Measurements from ENCODE around the gene PPEF2.

PPEF2 gene

DNA sequence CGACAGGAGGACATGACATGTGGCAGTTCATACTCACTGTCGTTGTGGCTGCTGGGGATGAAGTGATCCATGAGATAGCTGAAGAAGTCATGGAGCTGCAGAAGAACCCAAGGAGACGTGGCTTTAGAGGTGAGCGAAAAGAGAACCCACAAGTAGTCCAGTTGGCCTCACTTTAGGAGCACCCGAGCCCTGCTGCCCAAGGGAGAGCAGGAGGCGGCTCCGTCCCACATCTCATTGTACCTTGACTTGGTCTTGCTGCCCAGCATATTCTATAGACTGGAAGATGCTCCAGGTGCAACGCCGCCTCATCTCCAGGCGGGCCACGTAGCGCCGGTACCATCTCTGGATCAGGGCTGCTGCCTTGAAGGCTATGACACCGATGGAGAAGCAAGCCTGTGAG lies 10.6 kb downstream of the PPEF2 start:
- no peak for DNase-seq

DNA sequence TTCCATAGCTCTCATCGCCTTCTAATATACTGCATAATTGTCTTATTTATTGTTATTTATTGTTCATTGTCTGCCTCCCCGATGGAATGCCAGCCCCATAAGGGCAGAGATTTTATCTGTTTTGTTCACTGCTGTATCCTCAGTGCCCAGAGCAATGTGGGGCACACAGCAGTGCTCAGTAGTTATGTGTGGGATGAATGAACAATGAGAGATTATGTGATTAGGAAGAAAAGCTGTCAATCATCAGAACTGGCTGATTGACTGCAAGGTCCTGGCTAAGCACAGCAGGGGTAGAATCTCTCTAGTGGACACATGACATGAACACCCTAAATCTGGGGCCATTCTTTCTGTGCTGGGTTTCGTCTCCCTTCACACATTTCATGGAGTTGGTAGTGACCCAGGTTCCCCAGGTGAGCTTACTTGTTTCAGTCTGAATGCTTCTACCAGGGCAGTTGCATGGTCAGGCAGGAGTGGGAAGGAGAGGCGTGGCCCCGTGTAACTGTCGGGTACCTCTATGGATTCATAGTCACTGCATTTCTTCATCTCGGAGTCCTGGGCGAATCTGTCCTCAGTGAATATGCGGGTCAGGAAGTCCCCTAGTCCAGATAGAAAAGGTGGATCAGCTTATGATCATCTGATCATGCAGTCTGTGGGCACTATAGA lies 12.6 kb downstream of the PPEF2 start:
- no peak for DNase-seq

DNA sequence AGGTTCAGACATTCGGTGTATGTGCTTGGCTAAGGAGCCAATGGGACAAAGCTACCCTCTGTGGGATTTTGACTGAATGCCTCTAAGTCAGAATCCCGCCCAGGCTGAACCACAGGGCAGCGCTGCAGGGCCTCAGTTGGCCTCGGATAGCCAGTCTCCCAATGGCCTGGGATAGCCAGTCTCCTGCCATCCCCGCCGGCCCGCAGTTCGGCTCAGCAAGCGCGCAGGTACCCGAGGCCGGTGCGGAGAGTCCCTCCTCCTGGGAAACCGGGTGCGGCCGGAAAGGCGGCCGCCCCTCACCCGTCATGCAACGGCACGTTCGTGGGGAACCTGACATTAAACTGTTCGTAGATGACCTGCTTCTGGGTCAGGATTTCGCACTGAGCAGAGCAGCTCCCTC lies 16.1 kb downstream of the PPEF2 start:
- DNase-seq = no peak

DNA sequence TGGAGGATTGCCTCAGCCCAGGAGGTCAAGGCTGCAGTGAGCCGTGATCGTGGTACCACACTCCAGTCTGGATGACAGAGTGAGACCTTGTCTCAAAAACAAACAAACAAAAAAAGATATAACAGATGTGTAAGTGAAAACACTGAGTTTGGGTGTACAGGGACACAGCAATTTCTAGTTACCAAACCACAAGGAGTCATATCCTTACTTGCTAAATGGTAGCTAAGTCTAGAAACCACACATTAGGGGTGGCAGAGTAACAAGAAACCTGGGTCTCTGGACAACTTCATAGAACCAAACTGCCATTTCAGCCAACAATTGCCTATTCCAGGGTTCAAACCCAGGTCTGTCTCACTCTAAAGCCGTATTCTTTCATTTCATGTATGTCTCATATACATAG lies 20.8 kb downstream of the PPEF2 start:
- DNase-seq = no peak

DNA sequence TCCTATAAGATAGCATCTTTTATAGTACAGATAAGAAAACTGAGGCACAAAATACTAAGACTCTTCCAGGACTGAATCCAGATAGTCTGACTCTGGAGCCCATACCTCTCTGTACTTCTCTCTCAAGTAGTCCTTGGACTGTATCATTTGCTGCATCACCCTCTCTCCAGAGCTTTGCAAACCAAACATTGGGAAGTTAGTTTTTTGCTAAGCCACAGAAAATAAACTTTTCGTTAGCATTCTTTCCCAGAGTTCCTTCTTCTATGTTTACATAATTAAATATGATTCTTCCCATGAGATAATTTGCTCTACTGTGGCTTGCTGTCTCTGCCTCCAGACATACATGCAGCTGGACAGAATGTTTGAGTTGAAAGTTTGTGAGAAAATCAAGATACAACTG lies 22.0 kb downstream of the PPEF2 start:
- no peak for DNase-seq

DNA sequence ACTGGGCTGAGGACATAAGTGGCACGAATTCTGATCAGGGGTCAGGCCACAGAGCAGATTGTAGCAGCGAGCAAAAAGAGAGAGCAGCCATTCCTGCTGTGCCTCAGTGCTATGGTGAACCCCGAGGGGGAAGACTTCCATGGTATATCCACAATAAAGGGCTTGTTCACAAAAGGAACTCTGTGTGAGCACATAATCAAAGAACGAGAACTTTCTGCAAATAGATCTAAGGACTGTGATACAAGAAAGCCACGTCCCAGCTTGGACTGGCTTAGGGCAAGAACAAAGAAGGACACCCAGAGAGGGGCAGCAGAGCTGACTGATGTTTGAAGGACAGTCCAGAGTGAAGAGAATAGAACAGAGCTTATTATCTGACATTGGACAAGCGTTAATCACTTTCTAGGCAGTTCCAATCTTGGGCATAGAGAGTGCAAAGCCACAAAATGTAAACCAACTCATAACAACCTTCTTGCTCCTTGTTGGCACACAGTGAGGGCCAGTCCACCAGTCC lies 24.0 kb downstream of the PPEF2 start:
- no peak for DNase-seq

DNA sequence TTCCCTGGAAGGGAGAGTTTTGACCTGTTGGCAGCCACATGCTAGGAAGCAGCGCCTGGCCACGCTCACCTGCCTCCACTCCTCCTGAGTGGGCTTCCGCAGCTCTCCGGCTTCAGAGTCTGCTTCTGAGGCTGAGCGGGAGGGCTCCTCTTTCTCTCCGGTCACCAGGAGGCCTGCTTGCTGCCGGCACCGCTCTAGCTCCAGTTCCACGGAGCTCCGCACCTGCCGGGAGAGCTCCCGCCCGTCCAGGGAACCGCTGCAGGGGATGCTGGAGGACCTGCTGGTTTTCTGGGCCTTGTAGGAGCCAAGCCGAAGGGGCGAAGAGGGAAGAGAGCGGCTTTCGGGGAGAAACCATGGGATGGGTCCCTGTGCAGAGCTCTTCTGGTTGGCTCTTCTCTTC lies 26.0 kb downstream of the PPEF2 start:
- DNase-seq = no peak

DNA sequence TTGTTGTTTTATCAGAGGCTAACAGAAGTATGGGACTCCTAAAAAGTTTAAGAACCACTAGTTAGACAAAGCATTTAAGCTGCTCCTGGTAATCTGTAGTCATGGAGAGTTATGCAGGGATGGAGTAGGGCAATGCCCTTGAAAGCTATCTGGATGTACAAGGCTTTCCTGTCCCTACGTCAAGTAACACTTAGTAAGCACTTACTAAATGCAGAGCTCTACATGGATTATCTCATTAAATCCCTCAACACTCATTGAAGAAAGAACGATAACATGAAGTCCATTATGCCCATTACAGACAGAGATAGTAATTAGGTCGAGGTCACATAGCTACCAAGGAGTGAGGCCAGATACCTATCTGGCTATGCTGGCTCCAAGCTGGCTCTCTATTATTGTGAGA lies 33.2 kb downstream of the PPEF2 start:
- no peak for DNase-seq

DNA sequence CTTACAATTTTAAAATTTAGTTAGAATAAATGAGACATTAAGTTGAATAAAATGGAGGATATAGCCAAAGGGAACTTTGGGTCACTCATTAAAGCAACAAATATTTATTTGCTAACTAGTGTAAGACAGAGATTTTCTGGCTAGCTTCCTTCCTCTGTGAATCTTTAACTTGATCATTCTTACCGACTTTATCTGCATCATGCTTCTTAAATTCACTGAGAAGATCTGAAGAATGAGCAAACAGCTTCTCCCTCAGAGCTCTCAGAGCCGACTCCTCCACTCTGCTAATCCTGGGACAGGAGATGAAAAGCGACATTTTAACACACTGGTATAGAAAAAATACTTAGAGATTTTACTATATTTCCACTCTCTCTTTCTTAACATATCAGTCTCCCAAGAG lies 35.1 kb downstream of the PPEF2 start:
- no peak for DNase-seq

DNA sequence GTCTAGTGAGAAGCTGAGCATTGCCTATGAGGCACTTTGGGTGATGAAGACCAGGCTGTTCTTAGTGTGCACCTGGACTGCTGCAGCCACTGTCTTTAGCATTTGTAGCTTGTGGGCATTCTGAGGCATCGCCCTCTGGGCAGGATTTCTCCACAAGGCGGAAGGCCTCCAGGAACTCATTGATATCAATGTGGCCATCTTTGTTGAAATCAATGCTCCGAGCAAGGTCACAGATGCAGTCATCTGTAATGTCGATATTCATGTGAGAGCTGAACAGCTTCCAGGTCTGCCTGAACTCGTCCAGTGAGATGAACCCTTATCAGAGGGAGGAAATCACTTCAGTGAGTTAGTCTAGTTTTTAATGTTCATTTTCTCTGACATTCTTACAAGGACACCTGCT lies 41.6 kb downstream of the PPEF2 start:
- DNase-seq = no peak

DNA sequence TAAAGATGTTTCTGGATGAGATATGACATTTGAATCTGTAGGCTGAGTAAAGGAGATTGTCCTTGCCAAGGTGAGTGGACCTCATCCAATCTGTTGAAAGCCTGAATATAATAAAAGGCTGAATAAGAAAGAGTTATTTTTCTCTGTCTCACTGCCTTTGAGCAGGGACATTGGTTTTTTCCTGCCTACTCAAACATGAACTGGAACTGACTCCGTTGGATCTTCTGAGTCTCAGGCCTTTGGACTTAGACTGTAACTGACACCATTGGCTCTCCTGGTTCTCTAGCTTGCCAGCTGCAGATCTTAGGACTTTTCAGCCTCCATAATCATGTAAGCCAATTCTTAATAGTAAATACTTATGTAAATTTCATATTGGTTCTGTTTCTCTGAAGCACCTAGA lies 43.5 kb downstream of the PPEF2 start:
- no peak for DNase-seq

DNA sequence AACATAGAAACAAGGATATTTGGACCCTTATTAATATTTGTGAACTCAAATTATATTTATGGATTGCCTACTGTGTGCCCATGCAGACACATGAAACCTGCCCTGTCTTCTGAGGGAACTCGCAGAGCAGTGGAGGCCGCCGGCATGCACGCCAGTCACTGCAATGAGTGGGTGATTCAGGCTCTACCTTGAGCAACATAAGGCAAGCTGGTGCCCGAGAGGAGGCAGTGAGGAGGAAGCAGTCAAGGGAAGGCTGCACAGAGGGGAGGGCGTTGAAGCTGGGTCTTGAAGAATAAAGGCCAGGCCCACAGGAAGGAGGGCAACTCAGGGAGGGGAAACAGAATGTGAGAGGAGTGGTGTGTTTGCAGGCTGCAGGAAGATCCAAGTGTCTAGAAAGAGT lies 52.8 kb downstream of the PPEF2 start:
- DNase-seq = no peak

DNA sequence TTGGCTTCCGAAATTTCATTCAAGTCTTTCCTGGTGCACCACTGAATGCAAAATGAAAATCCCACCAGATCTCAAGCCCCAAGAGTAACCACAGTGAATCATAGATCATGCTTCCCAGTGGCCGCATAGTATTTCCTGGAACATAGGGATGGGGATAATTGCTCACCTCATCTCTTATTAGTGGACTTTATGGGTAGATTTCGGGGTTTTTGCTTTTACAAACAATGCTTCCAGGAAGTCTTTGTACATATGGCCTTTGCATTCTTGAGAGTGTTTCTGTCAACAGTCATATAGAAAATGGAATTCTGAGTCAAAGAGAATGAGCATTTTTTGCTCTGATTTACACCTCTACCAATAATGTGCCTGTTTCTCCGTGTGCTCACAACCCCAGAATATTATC lies 53.4 kb downstream of the PPEF2 start:
- no peak for DNase-seq

DNA sequence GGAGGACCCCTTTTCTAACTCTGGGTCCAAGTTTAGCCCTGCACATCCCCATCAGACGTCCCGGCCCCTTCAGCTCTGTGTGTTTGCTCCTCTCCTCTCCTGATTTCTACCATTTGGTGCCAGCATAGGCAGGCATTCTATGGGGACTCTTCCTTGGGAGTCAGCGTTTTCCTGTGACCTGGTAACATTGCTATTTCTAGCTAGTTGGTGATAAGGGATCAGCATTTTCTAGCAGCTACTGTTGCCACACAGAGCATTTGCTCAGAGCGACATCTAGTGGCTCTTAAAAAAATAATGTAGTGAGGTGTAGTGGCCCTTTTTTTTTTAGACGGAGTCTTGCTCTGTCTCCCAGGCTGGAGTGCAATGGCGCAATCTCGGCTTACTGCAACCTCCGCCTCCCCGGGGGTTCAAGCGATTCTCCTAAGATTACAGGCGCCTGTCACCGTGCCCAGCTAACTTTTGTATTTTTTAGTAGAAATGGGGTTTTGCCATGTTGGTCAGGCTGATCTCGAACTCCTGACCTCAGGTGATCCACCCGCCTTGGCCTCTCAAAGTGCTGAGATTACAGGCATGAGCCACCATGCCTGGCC lies 54.0 kb downstream of the PPEF2 start:
- peak; percentile 61 for DNase-seq

DNA sequence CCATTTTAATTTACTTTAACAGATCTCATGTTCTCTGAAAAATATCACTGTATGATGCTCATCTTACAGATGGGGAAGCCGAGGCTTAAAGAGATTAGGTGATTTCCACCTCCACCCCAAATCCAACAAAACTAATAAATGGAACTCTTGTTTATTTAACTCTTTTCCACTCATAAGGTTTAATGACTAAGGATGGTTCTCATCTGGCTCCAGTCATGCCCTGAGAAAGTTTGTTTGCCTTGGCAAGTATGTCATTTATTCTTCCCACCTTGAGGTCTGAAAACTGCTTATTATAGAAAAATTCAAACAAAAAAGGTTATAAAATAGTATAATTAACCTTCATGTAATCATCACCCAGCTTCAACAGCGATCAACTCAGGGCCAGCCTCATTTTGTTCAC lies 56.3 kb downstream of the PPEF2 start:
- no peak for DNase-seq

DNA sequence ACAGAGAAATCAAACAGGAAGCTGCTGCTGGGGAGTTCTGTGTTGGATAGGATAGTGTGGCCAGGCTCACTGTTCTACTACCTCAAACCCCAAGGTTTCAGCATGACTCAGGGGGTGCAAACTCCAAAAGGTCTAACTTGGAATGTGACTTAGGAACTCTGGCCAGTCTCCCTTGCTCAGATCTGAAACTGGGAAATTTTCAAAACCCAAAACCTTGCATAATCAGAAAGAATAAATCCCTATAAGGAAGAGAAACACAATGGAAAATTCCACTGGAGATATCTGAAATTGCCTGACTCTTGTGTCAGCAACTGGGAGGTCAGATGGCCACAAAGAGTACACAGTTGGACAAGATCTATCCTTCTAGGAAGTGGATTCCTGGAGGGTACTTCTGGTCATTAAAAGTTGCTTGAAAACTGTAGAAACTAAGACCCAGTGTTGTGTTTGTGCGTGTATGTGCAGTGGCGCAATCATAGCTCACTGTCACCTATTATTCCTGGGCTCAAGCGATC lies 58.0 kb downstream of the PPEF2 start:
- DNase-seq = no peak

DNA sequence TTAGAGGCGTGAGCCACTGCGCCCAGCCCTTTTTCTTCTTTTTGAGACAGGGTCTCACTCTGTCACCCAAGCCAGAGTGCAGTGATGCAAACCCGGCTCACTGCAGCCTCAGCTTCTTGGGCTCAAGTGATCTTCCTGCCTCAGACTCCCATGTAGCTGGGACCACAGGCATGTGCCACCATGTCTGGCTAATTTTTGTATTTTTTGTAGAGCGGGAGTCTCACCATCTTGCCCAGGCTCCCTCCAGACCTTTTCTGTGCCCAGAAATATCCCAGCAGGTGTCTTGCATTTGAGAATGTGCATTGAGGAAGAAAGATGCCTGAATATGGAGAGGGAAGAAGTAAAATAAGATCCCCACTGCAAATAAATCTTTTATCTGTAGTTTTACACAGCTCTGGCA lies 58.7 kb downstream of the PPEF2 start:
- DNase-seq = no peak

DNA sequence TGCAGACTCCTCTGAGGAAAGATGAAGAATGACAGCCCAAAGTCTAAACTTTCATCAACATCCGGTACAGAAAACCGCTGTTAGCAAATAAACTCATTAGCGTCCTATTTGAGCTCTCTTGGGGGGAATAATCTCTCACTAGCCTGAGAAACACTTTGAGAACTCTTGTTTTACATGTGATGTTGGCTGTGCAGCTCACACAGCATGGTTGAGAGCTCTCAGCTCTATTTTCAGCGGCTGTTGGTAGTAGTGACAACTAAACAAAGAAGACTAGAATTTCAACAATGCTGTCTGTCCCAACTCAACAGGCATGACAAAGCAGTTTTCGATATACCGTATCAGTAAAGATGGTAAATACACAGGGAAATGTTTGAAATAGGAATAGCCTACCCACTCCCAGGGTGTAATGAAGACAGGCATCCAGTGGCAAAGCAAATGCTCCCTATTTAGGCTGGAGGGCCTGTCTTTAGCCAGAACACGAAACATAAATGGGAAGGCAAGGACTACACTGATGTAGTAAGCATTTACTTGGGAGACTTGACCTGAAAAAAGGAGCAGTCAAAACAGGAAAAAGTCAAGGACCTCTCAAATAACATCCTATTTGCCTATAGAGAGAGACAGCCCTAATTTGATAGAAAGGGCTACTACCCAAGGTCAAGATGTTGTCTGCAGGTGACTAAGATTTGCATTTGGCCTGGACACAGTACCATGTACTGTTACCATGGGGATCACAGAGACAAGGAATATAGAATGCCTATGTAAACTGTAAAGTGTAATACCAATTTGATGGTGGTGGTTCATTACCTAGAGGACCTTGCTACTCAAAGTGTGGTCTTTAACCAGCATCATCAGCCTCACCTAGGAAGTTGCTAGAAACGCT lies 60.4 kb downstream of the PPEF2 start:
- DNase-seq = no peak

DNA sequence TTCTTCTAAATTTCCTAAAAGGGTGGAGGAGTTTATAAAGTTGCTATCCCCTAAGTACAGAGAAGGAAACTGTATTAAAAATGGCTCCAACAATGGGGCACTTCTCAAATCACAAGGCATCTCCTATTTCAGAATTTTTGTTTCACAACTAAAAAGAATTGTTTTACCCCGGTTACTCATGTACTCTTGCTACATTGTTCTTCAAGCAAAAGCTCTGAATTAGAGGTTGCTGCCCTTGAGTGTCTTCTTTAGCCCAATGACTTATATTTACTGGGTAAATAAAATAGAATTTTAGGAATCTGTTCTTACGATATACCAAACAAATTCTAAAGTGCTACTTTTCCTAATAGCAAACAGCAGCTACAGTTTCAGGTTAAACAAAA lies 67.5 kb downstream of the PPEF2 start:
- DNase-seq = no peak

DNA sequence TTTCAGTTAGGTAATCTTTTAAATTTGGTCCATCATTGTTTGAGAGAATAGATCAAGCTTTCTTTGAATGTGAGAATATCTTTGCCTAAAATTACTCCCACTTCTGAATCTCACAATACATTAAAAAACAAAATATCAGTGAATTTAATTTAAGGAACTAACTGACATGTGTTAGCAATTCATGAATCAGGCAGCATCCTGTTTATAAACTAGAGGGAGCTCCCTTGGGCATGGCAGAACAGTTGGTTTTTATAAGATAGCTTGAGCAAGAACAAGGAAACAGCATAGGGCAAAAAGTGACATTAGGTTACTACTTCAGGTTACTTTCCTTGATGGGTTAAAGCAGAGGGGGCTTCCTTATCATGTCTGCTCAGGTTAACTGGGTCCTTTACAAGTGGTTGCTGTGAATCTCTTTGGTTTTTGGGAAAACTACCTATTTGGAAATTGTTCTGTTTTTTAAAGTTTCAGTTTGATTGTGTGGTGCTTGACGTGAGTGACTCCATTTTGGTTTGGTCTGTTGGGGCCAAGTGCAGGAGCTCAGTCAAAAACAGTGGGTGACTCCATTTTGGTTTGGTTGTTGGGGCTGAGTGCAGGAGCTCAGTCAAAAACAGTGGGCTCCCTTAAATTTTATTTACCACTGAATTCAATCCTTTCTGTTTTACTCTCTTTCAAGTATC lies 68.0 kb downstream of the PPEF2 start:
- DNase-seq = no peak

DNA sequence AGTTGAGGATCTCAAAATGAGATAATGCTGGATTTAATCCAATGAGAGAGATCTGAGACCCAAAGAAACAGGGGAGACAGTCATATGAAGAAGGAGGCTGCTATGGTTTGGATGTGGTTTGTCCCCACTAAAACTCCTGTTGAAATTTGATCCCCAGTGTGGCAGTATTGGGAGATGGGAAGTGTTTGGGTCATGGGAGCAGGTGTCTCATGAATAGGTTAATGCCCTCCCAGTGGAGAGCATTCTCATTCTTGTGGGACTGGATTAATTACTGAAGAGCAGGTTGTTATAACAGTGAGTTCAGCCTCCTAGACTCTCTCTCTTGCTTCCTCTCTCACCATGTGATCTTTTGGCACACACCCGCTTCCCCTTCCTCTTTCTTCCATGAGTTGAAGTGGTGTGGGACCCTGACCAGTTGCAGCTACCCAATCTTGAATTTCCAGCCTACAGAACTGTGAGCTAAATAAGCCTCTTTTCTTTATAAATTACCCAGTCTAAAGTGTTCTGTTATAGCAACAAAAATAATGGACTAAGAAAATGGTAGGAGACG lies 70.3 kb downstream of the PPEF2 start:
- no peak for DNase-seq

DNA sequence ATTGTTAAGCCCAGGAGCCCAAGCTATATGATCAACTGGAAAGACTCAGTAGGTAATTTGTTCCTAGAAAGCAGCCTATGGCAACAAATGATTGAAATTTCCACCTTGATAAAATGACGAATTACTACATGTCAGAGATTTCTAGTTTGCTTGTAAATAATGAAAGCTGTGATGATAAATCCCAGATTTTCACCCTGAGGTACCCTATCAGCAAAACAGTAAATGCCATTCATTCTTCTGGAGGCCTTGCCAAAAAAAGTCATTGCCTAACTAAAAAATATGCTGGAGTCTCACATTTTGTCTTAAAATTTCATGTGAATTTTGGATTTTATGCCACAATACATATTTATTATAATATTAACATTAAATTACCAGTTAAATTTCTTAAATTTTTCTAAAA lies 71.3 kb downstream of the PPEF2 start:
- DNase-seq = no peak

DNA sequence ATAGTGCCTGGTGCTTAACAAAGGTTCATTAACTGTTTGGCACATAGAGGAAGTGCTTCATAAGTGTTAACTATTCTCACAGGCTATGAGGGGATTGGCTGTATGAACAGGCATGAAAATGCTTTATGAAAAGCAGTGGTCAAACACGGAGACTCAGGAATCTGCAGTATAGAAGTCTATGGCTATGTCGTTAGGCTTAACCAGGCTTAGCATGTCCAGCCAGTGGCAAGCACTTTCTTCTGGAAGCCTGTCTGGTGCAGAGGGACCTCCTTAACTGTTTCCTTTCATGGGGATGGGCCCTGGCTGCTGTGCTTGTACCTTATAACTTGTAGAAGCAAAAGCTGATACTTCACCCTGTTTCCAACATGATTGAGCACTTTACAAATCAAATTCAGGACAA lies 78.4 kb downstream of the PPEF2 start:
- no peak for DNase-seq

All from CD4-positive, alpha-beta T cell treated with Interleukin-17A for 1 hour (primary cell).